Measurements from ENCODE around the gene RND1. TPM values are rescaled to one million over a fixed set of nuclear protein-coding genes. Genes with fewer than 3 reads are reported as not detected.
A peak's percentile ranks its signal among the peaks of the same experiment; 100 is the strongest.

The RND1 gene
- total and polyA plus RNA-seq, 2 of the 13 experiments (the other 11 are each of a cell fraction or from before 2014, with no cell fraction given), result 1.8 to 1.9 TPM

- TF ChIP-seq PLSCR1 (CRISPR knock-in tag; IDR thresholded peaks at IDR 0.05; ENCODE audit: borderline replicate concordance) (no peak), ZNF253 (CRISPR knock-in tag; IDR thresholded peaks at IDR 0.05; ENCODE audit: borderline replicate concordance) (no peak; the same call in 1 of the 2 replicates), ZNF234 (CRISPR knock-in tag; conservative IDR thresholded peaks at IDR 0.05) (no peak), ZNF343 (CRISPR knock-in tag; IDR thresholded peaks at IDR 0.05) (peak; percentile 61; the same call in 1 of the 2 replicates), TFE3 (CRISPR knock-in tag; IDR thresholded peaks at IDR 0.05) (no peak), NFKB2 (CRISPR knock-in tag; IDR thresholded peaks at IDR 0.05; ENCODE audit: borderline replicate concordance) (peak; percentile 89; the same call in 1 of the 2 replicates), EHMT2 (IDR thresholded peaks at IDR 0.05; ENCODE audit: borderline replicate concordance, low read depth, low read length) (no peak), ZNF674 (CRISPR knock-in tag; IDR thresholded peaks at IDR 0.05; ENCODE audit: low read depth) (no peak), KDM3A (CRISPR knock-in tag; IDR thresholded peaks at IDR 0.05; ENCODE audit: low read depth) (no peak), CHD4 (IDR thresholded peaks at IDR 0.05; ENCODE audit: borderline replicate concordance, low read length) (peak; percentile 59; the same call in 1 of the 2 replicates), LBX2 (CRISPR knock-in tag; IDR thresholded peaks at IDR 0.05; ENCODE audit: borderline replicate concordance) (no peak), PAXIP1 (CRISPR knock-in tag; conservative IDR thresholded peaks at IDR 0.05) (peak; percentile 21; the same call in 1 of the 2 replicates), GABPB1 (CRISPR knock-in tag; IDR thresholded peaks at IDR 0.05) (peak; percentile 94), ZNF878 (CRISPR knock-in tag; IDR thresholded peaks at IDR 0.05) (no peak), HNRNPL (IDR thresholded peaks at IDR 0.05; ENCODE audit: low read depth, low read length) (0 out of 2 replicates have a peak, but pooled peaks have one; percentile 64), MAFG (CRISPR knock-in tag; IDR thresholded peaks at IDR 0.05) (no peak), HMGXB4 (CRISPR knock-in tag; IDR thresholded peaks at IDR 0.05; ENCODE audit: borderline replicate concordance in 1 of 2, low read depth in 1 of 2) (peak; percentile 72 to 74; a peak in 3 of 4 replicates), EED (CRISPR knock-in tag; IDR thresholded peaks at IDR 0.05) (no peak; the same call in 1 of the 2 replicates), BORCS8-MEF2B (CRISPR knock-in tag; IDR thresholded peaks at IDR 0.05) (no peak), RELA (CRISPR knock-in tag; IDR thresholded peaks at IDR 0.05) (no peak), KLF6 (CRISPR knock-in tag; IDR thresholded peaks at IDR 0.05) (no peak)
These were observed 13.6 kb downstream of the RND1 start, which contains the start of gene DDX23 (continued) for GRCh38 chr12:48851883-48852733.

Measured in HepG2 (cell line).